ENCODE results near the gene TNS3. TPM values are rescaled to one million over a fixed set of nuclear protein-coding genes. Genes with fewer than 3 reads are reported as not detected.
A peak's percentile ranks its signal among the peaks of the same experiment; 100 is the strongest.

The TNS3 gene
- total and polyA plus RNA-seq, 2 experiments from 2014 or later = 2.7 to 5.7 TPM

DNA sequence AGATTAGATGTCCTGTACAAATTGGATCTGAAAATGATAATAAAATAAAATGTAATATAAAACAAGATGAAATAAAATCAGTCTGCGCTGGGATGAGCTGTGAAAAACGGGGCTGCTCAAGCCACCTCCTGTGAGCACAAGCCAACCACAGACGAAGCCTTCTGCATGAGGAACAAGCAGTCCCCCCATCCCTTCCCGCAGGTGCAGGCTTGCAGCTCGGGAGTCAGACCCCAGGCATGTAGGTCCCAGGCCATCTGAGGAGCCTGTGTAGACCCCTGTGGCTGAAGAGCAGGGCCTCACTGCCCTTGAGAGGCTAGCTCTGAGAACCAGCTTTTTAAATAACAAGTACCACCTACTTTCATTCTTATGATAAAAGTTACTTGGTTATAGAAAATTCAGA is 123.4 kb downstream of the TNS3 start:
- TF ChIP-seq, protein P1, sequence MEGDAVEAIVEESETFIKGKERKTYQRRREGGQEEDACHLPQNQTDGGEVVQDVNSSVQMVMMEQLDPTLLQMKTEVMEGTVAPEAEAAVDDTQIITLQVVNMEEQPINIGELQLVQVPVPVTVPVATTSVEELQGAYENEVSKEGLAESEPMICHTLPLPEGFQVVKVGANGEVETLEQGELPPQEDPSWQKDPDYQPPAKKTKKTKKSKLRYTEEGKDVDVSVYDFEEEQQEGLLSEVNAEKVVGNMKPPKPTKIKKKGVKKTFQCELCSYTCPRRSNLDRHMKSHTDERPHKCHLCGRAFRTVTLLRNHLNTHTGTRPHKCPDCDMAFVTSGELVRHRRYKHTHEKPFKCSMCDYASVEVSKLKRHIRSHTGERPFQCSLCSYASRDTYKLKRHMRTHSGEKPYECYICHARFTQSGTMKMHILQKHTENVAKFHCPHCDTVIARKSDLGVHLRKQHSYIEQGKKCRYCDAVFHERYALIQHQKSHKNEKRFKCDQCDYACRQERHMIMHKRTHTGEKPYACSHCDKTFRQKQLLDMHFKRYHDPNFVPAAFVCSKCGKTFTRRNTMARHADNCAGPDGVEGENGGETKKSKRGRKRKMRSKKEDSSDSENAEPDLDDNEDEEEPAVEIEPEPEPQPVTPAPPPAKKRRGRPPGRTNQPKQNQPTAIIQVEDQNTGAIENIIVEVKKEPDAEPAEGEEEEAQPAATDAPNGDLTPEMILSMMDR (IDR thresholded peaks at IDR 0.05; ENCODE audit: low read depth, low read length) = no peak
- DNase-seq (ENCODE audit: low read depth in 1 of 2, low spot score in 1 of 2) = no peak
- Histone ChIP-seq H3K27ac (no peak overlapping the region), H3K9me3 (ENCODE audit: low read depth) (no peaks in the 10 kb centered on the region), H3K27me3 (peaks cover 41% of the 10 kb centered on the region), H3K4me3 (no peak overlapping the region), H3K36me3 (no peaks in the 10 kb centered on the region), H3K4me1 (ENCODE audit: low read depth) (no peaks in the 10 kb centered on the region)

DNA sequence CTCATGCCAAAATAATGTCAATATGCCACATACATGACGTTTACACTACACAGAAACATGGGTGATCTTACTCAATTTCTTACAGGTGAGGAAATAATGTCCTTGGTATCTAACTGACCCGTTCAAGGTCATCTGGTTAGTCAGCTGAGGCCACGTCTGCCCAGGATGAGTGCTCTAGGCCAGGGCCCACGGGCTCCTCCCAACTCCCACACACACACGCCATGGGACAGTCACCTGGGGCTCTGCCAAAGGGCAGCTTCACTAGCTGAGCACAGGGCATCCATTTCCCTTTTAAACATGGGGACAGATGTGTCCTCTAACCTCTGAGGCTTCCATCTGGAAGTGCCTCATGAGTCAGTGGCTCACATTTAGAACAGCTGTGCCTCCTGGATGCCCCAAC is 123.9 kb downstream of the TNS3 start:
- H3K27ac ChIP-seq = no peak overlapping the region
- peak in 1 of 2 donors; percentile 54 for DNase-seq (ENCODE audit: low read depth in 1 of 2, low spot score in 1 of 2)

DNA sequence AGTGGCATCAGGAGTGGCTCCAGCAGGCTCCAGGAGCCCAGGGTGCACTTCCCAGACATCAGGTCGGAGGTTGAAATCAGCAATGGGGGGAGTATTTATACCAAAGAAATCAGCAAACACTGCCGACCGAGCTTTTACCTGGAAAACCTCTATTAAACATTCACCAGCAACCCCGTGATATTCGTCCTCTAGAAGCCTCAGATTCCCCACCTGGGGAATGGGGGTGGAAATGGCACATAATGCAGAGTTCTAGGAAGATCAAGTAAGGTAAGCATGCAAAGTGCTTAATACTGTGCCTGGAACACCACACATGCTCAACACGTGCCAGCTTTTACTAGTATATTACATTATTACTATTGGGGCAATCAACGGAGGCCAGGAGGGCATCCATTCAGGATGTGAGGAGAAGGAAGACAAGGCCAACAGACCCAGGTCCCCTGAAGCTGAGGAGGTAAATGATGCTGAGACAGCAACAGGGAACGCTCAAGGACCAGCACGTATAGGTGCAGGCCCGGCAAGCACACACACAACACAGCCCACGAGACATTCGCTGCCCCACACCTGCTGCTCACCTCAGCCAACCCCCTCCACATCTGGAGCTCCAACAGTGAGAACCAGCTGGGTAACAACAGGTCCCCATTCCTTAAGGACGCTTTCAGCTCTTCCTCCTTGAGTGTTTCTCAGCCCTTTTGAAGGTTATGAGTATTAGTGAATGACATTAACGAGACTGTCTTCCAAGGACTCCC is 125.5 kb downstream of the TNS3 start:
- TF ChIP-seq, protein P1 (IDR thresholded peaks at IDR 0.05; ENCODE audit: low read depth, low read length) = no peak
- Histone ChIP-seq H3K27me3 (peaks cover 20% of the 10 kb centered on the region), H3K4me3 (no peak overlapping the region), H3K4me1 (ENCODE audit: low read depth) (no peaks in the 10 kb centered on the region), H3K9me3 (ENCODE audit: low read depth) (no peaks in the 10 kb centered on the region), H3K36me3 (no peaks in the 10 kb centered on the region), H3K27ac (no peak overlapping the region)
- DNase-seq (ENCODE audit: low read depth in 1 of 2, low spot score in 1 of 2) = no peak

More for the DNA sequence above, 123.9 kb downstream of the TNS3 start:
- TF ChIP-seq, protein P1 (IDR thresholded peaks at IDR 0.05; ENCODE audit: low read depth, low read length) = no peak
- Histone ChIP-seq H3K36me3 (no peaks in the 10 kb centered on the region), H3K9me3 (ENCODE audit: low read depth) (no peaks in the 10 kb centered on the region), H3K27me3 (peaks cover 37% of the 10 kb centered on the region), H3K4me1 (ENCODE audit: low read depth) (no peaks in the 10 kb centered on the region), H3K4me3 (no peak overlapping the region)

DNA sequence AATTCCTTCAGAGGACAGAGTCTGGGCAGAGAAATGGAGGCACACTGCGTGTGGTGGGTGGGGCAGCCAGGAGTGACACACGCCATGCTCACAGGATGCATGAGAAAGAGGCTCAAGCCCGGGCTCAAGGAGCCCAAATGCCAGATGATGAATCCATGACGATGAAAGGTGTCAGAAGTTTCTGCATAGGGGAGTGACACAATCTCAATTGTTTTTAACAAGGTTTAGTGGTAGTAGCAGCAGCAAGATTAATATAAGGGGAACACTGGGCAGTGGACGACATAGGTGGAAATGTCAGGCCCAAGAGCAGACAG is 126.1 kb downstream of the TNS3 start:
- DNase-seq (ENCODE audit: low read depth in 1 of 2, low spot score in 1 of 2) = no peak
- Histone ChIP-seq H3K4me3 (no peak overlapping the region), H3K4me1 (ENCODE audit: low read depth) (no peaks in the 10 kb centered on the region), H3K27ac (no peak overlapping the region), H3K9me3 (ENCODE audit: low read depth) (no peaks in the 10 kb centered on the region), H3K27me3 (peaks cover 14% of the 10 kb centered on the region), H3K36me3 (no peaks in the 10 kb centered on the region)
- TF ChIP-seq, protein P1 (IDR thresholded peaks at IDR 0.05; ENCODE audit: low read depth, low read length) = no peak

DNA sequence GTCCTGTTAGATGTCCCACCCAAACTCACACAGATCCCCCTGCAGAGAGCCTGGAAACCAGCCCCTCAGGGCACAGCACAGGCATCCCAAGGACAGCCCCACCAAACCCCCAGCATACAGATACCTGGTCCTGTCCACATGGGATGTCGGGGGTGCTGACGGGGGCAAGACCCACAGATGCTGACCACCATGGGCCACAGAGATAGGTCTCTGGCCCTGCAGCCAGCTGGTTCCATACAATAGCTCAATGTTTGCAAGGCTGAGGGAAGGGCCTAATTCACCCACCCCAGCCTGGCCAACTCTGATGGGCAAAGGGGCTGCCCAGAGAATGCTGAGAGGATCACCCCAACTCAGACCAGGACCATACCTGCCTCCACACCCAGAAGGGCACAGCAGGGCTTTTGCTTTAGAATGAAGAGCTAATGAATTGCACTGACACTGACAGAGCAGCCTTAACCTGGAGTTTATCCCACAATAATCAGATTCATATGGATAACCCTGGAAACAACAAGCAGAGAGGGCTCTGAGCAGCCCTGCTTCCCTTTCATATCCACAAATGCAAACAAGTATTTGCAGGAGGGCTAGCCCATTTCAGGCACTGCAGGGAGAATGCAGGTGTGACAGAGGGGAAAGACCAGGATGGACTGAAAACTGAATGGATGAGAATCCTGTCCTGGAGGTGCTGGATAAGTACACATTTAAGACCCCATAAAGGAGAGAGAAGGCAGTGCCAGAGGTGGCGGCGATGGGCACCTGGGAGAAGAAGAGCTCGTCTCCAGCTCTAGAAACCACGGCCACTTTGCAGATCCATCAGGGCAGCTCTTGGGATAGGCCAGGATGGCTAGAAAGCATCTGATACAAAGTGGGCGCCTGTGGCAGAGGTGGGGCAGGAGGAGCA is 126.7 kb downstream of the TNS3 start:
- TF ChIP-seq, protein P1 (IDR thresholded peaks at IDR 0.05; ENCODE audit: low read depth, low read length) = no peak

More for the DNA sequence above, 126.7 kb downstream of the TNS3 start:
- no peaks in the 10 kb centered on the region for H3K9me3 ChIP-seq (ENCODE audit: low read depth)
- H3K4me3 ChIP-seq = no peak overlapping the region
- no peaks in the 10 kb centered on the region for H3K4me1 ChIP-seq (ENCODE audit: low read depth)
- H3K27me3 ChIP-seq = peaks cover 11% of the 10 kb centered on the region
- H3K36me3 ChIP-seq = no peaks in the 10 kb centered on the region
- no peak overlapping the region for H3K27ac ChIP-seq
- no peak for DNase-seq (ENCODE audit: low read depth in 1 of 2, low spot score in 1 of 2)

All from cardiac muscle cell (in vitro differentiated cells and primary cell).